K562 (cell line): Measurements from ENCODE around the gene FAM174C. TPM values are rescaled to one million over a fixed set of nuclear protein-coding genes. Genes with fewer than 3 reads are reported as not detected.

Experiments
- TBL1XR1 ChIP-seq, 2 experiments: IDR thresholded peaks; 2 replicates each; pipeline ENCODE4 v1.6.1; 2012; ENCODE audit warnings: improper control_type of control experiment in 2 of 2, low read length in 2 of 2, mild to moderate bottlenecking in 1 of 2
- polyA plus RNA-seq, 8 experiments: library from polyadenylated mRNA; depleted of rRNA in 4 of 8; stranded (reverse) in 5 of 8; unstranded in 3 of 8; fragments of >200 nt; fragmentation: Nextera tagmentation in 2 of 8; fragmentation: Illumina TruSeq in 1 of 8; extraction: Ambion mirVana in 2 of 8; extraction: Trizol in 1 of 8; gene quantifications; 2 replicates each; pipeline versions ENCODE4 v1.2.1 to v1.2.3, GENCODE V29; 2011 to 2014; ENCODE audit warnings: inconsistent platforms in 1 of 8, missing spikeins in 1 of 8
- total RNA-seq, 7 experiments: library from RNA; depleted of rRNA in 6 of 7; stranded (reverse); fragments of >200 nt in 6 of 7; fragmentation: Illumina TruSeq in 2 of 7; extraction: Trizol in 2 of 7; gene quantifications; 2 replicates each; pipeline versions ENCODE4 v1.2.1 to v1.2.3, GENCODE V29; 2011 to 2021; ENCODE audit warnings: low replicate concordance in 1 of 7
- TF ChIP-seq, protein P1 (sequence below): fragments of 450-650 bp; IDR thresholded peaks from 2 replicates; pipeline ENCODE4 v1.6.1; 2016; ENCODE audit warnings: mild to moderate bottlenecking, moderate library complexity
- TF ChIP-seq, protein P2 (sequence below): IDR thresholded peaks from 3 replicates; pipeline ENCODE4 v1.6.1; 2011; ENCODE audit warnings: borderline replicate concordance, mild to moderate bottlenecking, moderate library complexity; ENCODE audit not compliant: insufficient read length; ENCODE audit errors: extremely low read depth

Gene FAM174C
- total and polyA plus RNA-seq, 9 of the 15 experiments (the other 6 are each of a cell fraction or from before 2014, with no cell fraction given), result 0.66 to 89.6 (median 20.3) TPM

DNA sequence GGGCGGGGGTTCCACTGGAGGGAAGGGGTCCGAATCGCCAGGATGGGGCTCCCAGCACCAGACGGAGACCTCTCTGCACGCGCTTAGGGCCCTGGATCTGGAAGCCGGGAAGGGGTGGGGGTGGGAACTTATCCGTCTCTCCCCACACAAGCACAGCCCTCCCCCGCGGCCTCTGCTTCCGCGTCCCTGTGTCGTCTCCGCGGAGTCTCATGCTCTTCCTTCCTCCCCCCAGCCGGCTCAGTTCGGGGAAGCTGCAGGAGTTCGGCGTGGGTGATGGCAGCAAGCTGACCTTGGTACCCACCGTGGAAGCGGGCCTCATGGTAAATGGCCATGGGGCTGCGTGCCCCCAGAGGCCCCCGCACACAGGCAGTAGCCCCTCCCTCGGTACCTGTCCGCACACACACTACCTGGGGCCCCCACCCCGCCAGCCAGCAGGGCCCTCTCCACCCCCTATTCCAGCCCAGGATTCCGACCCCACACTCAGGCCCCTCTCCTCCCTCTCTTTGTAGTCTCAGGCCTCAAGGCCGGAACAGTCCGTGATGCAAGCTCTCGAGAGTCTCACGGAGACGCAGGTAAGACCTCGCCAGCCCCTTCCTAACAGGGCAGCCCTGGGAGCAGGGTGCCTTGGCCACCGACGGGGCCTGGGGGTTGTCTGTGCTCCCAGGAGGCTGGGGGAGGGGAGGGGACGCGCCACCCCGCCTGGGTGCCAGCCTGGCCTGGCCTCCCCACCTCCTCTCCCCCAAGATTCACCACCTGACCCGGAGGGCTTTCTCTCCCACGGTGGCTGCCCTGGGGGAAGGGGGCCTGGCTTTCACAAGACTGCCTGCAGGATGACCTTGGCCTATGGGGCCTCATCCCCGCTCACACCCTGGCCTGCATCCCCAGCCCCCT lies 23.8 kb upstream of the FAM174C start (continued):
- TF ChIP-seq, protein P1, sequence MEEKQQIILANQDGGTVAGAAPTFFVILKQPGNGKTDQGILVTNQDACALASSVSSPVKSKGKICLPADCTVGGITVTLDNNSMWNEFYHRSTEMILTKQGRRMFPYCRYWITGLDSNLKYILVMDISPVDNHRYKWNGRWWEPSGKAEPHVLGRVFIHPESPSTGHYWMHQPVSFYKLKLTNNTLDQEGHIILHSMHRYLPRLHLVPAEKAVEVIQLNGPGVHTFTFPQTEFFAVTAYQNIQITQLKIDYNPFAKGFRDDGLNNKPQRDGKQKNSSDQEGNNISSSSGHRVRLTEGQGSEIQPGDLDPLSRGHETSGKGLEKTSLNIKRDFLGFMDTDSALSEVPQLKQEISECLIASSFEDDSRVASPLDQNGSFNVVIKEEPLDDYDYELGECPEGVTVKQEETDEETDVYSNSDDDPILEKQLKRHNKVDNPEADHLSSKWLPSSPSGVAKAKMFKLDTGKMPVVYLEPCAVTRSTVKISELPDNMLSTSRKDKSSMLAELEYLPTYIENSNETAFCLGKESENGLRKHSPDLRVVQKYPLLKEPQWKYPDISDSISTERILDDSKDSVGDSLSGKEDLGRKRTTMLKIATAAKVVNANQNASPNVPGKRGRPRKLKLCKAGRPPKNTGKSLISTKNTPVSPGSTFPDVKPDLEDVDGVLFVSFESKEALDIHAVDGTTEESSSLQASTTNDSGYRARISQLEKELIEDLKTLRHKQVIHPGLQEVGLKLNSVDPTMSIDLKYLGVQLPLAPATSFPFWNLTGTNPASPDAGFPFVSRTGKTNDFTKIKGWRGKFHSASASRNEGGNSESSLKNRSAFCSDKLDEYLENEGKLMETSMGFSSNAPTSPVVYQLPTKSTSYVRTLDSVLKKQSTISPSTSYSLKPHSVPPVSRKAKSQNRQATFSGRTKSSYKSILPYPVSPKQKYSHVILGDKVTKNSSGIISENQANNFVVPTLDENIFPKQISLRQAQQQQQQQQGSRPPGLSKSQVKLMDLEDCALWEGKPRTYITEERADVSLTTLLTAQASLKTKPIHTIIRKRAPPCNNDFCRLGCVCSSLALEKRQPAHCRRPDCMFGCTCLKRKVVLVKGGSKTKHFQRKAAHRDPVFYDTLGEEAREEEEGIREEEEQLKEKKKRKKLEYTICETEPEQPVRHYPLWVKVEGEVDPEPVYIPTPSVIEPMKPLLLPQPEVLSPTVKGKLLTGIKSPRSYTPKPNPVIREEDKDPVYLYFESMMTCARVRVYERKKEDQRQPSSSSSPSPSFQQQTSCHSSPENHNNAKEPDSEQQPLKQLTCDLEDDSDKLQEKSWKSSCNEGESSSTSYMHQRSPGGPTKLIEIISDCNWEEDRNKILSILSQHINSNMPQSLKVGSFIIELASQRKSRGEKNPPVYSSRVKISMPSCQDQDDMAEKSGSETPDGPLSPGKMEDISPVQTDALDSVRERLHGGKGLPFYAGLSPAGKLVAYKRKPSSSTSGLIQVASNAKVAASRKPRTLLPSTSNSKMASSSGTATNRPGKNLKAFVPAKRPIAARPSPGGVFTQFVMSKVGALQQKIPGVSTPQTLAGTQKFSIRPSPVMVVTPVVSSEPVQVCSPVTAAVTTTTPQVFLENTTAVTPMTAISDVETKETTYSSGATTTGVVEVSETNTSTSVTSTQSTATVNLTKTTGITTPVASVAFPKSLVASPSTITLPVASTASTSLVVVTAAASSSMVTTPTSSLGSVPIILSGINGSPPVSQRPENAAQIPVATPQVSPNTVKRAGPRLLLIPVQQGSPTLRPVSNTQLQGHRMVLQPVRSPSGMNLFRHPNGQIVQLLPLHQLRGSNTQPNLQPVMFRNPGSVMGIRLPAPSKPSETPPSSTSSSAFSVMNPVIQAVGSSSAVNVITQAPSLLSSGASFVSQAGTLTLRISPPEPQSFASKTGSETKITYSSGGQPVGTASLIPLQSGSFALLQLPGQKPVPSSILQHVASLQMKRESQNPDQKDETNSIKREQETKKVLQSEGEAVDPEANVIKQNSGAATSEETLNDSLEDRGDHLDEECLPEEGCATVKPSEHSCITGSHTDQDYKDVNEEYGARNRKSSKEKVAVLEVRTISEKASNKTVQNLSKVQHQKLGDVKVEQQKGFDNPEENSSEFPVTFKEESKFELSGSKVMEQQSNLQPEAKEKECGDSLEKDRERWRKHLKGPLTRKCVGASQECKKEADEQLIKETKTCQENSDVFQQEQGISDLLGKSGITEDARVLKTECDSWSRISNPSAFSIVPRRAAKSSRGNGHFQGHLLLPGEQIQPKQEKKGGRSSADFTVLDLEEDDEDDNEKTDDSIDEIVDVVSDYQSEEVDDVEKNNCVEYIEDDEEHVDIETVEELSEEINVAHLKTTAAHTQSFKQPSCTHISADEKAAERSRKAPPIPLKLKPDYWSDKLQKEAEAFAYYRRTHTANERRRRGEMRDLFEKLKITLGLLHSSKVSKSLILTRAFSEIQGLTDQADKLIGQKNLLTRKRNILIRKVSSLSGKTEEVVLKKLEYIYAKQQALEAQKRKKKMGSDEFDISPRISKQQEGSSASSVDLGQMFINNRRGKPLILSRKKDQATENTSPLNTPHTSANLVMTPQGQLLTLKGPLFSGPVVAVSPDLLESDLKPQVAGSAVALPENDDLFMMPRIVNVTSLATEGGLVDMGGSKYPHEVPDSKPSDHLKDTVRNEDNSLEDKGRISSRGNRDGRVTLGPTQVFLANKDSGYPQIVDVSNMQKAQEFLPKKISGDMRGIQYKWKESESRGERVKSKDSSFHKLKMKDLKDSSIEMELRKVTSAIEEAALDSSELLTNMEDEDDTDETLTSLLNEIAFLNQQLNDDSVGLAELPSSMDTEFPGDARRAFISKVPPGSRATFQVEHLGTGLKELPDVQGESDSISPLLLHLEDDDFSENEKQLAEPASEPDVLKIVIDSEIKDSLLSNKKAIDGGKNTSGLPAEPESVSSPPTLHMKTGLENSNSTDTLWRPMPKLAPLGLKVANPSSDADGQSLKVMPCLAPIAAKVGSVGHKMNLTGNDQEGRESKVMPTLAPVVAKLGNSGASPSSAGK, result 0 out of 2 replicates have a peak, but pooled peaks have one; percentile 9
- TF ChIP-seq TBL1XR1 (IDR thresholded peaks at IDR 0.05; ENCODE audit: low read length in 2 of 2), result peak in 1 of 2 experiments; percentile 30; a peak in 1 of 4 replicates
- TF ChIP-seq, protein P2, sequence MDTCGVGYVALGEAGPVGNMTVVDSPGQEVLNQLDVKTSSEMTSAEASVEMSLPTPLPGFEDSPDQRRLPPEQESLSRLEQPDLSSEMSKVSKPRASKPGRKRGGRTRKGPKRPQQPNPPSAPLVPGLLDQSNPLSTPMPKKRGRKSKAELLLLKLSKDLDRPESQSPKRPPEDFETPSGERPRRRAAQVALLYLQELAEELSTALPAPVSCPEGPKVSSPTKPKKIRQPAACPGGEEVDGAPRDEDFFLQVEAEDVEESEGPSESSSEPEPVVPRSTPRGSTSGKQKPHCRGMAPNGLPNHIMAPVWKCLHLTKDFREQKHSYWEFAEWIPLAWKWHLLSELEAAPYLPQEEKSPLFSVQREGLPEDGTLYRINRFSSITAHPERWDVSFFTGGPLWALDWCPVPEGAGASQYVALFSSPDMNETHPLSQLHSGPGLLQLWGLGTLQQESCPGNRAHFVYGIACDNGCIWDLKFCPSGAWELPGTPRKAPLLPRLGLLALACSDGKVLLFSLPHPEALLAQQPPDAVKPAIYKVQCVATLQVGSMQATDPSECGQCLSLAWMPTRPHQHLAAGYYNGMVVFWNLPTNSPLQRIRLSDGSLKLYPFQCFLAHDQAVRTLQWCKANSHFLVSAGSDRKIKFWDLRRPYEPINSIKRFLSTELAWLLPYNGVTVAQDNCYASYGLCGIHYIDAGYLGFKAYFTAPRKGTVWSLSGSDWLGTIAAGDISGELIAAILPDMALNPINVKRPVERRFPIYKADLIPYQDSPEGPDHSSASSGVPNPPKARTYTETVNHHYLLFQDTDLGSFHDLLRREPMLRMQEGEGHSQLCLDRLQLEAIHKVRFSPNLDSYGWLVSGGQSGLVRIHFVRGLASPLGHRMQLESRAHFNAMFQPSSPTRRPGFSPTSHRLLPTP, result no peak
